8988T (cell line): ENCODE data around the gene RFX4.
"Not testable (repeated sequence)": the region's sequence is repeated elsewhere in the genome, so short reads cannot be mapped to it uniquely, and the experiment has no call there.

Experiments
- DNase-seq: peaks from one replicate; pipeline ENCODE4 v3.0.0; 2011

The RFX4 gene

DNA sequence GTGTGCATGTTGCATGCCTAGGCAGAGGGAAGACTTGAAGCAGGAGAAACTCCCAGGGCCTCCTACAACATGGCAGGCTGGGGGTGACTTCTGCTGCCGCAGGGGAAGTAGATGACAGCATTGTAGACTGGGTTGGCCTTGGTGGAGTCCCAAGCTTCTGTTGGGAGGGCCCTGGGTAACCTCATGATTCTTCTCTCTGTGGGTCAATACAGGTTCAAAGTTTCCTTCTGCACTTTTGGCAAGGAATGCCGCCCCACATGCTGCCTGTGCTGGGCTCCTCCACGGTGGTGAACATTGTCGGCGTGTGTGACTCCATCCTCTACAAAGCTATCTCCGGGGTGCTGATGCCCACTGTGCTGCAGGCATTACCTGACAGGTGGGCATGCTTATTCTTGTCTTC lies 113.3 kb downstream of the RFX4 start:
- DNase-seq = no peak

DNA sequence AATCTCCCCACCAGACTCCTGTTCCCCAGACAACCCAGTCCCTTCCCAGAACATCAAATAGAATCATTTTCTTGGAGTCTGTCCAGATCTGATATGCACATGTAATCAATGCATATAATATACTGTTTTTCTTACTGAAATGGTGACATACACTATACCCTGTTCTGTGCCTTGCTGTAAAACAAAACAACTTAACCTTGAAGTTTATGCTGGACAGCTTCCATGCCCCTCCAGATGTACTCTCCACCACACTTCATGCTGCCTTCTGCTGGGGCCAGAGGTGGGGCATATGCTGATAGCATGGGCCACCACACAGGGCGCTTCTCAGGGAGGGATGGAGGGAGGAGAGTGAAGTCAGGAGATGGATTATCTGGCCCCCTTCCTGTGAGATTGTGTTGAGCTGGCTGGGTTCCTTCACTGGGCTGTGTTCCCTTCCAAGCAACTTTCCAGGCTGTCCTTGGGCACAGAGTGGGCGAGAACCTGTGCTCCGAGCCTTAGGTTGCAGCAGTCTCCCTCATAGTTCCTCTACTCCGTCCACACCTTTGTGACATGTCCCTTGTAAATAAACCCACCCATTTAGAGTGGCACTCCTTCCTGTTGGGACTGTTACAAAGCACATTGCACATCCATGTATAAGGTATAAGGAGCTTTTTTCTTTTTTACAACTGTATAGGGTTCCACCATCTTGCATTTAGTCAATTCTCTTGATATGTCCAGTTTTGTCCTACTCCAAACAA lies 114.0 kb downstream of the RFX4 start:
- no peak for DNase-seq

DNA sequence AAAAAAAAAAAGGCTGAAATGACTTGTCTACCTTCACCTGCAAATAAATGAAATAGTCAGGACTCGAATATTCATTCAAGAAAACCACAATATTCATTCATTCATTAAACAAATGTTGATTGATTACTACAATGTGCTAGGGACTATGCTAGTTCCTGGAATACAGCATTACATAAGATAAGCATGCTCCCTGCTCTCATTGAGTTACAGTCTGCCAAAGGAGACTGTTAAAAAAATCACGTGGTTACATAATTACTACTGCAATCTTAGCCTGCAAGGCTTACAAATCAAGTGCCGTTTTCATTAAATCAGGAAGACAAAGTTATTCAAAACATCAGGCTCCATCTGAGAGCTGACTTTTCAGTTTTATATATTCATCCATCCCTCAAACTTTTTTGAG lies 121.3 kb downstream of the RFX4 start:
- no peak for DNase-seq

DNA sequence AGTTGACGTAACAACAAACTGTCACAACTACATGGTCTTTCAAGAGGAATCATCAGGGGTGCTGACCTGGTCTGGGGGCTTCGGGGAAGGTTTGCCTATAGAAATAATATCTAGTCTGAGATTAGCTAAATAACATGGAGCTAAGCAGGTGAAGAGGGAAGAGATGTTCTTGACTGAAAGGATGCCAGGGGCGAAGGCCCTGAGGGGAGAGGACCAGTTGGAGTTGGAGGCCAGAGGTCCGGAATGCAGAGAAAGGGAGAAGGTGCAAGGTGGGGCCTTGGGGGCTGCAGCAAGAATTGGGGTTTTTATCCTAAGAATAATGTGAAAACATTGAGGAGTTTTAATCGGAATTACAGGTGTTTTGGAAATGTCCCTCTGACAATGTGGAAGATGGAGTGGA lies 123.2 kb downstream of the RFX4 start:
- DNase-seq = no peak

DNA sequence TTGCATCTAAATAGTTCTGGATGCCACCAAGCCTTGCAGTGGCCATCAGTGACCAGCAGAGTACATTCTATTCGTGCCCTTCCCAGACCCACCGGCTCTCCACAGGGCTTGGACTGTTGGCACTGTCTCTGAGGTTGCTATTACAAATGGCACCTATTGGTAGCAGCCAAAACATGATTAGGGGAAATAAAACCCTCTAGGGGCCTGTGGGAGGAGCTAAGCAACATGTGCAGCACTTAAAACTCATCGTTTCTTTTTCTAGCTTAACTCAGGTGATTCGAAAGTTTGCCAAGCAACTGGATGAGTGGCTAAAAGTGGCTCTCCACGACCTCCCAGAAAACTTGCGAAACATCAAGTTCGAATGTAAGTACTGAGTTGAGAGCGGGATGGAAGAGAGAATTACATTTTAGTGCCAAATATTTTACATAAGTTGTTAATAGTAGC lies 126.3 kb downstream of the RFX4 start:
- DNase-seq = no peak

DNA sequence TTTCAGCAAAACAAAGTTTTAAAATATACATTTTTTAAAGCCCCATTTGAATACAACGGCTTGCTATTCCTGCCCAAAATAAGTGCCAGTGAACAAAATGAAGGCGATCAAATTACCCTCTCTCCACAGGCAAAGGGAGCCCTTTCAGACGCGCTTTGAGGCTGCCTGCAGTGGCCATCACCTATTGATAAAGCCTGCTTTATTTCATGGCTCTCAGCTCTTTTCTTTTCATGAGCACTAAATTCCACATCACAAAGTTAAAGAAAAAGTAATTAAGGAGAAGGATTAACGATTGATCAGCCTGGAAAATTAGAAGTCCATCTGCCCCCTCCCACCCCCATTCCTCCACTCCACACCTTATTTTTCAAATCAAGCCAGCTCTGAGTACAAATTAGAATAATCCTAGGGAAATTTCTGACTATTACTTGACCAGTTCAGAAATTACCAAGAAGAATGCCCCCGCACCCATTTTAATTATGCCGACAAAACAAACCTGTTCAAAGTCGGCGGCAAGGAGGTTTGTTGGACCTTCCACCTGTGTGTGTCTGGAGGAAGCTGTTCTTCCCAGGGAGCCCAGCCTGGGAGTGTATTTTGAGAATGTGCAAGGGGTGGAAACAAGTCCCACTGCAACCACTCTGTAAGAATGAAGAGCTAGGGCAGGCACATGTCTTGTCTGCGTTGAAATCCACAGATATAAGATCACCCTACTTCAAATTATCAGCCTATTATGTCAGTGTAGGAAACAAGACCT lies 127.5 kb downstream of the RFX4 start:
- no peak for DNase-seq

DNA sequence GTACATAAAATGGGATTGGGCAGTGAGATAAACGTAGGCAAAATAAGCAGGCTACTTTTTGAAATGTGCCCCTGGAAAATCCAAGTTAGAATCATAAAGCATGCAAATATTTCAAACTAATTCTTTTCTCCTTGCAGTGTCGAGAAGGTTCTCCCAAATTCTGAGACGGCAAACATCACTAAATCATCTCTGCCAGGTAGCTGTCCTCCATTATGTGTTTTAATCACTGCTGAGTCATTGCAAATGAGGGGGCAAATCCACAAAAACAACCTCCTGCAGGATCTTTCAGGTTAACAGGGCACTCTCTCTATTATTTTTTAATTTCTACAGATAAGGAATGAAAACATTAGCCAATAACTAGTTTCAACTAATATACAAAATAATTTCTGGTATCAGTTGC lies 128.5 kb downstream of the RFX4 start:
- DNase-seq = no peak

DNA sequence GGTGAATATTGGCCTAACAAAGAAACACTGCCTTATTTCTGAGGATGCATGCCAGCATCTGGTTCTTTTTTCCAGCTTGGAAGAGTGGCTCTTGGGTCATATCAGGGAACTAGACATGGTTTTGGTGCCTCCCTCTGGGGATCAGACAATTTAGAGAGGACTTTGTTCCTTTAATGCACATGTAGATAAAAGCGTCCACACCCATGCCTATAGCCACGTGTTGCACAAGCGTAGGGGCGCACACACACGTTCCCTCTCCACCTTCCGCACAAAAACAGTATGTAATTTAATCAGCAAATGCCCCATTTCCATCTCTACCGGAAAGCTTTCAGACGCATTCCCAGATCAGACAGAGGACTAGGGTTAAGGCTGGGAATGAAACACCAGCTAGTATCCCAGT lies 130.0 kb downstream of the RFX4 start:
- DNase-seq = no peak

DNA sequence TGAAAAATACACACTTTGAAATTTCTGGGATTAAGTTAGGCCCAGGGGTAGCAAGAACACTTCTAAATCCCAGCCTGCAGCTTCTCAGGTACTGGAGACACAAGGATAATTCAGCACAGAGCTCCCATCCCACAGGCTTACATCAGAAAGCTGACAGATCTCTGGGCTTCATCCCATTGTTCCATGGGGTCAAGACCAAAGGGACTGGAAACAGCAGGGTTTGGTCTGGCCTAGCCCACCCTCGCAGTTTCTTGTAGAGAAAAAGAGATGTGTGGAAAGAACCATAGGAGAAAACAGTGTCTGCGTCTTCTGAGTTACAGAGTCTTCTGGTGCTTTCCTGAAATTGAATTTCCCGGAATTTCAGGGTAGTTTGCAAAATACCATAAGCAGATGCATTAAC lies 132.1 kb downstream of the RFX4 start:
- DNase-seq = no peak

DNA sequence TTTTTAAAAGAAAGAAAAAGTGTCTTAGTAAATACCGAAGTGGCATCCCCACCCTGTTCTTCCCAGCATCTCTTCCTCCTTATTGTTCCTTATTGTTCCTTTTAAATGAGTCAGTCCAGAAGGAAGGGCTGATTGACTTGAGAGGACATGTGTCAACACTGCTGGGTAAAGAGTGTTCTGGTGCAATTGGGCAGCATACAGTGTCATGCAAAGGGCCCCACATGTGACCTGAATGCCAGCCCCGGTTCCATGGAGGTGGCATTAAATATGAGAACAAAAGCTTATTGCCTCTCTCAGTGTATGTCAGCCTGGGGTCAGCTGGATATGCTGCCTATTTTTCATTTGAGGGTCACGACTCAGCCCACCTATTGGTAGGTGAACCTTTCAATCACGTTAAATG lies 132.8 kb downstream of the RFX4 start:
- no peak for DNase-seq

DNA sequence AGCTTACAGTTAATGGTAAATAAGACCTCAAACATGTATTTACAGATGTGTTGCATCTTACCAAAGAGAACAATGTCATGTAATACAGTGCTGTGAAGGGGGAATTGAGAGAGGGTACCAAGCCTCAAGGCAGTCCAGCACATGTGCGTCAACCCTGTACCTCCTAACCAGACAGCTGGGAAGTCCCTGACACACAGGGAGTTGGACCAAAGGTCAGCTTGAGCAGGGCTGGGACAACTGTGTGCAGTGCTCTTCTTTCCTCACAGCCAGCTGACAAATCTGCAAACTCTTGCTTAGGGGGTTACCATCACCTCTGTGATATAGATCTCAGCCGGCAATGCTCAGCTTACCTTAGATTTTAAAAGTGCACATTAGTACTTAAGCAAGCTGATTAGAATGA lies 134.9 kb downstream of the RFX4 start:
- no peak for DNase-seq

DNA sequence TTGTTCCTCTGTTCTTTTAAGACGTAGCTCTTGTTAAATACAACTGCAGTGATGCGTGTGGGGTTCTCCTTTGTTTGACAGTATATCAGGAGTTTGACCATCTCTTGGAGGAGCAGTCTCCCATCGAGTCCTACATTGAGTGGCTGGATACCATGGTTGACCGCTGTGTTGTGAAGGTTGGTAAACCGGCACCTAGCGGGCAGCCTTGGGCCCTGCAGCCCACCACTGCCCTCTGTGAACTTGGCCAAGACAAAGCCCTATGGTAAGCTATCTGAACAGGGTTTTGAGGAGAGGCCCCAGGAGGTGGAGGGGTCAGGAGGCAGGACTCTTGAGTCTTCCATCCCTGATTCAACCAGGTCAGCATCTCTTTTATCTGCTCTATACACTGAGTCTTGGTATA lies 137.1 kb downstream of the RFX4 start:
- DNase-seq = no peak

DNA sequence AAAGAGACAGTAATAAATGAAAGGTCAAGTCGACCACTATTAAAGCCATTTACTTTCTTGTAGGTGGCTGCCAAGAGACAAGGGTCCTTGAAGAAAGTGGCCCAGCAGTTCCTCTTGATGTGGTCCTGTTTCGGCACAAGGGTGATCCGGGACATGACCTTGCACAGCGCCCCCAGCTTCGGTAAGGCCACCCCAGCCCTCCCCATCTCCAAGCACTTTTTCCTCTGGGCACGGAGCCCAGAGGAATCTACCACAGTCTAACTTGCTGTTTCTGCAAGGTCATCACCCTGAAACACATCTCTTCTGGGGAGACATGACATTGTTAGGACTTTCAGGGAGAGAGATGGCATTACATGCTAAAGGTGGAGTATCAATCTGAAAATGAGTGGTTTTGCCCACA lies 137.9 kb downstream of the RFX4 start:
- DNase-seq = no peak

DNA sequence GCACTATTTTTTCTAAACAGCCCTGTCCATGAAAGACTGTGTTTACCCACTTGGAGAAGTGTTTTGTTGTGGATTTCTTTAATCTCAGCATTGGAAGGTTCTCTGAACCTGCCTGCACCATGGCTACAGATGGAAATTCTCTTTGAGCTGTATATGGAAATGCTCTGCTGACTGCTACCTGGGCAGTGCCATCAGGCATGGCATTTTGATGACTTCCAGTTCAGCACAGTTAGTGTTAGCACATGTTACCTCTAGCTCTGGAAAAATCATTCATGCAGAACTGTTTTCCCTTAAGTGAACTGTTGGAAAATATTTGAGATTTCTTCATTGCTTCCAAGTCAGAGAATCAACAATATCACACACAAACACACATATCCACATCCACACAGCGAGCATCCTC lies 139.1 kb downstream of the RFX4 start:
- DNase-seq = no peak

DNA sequence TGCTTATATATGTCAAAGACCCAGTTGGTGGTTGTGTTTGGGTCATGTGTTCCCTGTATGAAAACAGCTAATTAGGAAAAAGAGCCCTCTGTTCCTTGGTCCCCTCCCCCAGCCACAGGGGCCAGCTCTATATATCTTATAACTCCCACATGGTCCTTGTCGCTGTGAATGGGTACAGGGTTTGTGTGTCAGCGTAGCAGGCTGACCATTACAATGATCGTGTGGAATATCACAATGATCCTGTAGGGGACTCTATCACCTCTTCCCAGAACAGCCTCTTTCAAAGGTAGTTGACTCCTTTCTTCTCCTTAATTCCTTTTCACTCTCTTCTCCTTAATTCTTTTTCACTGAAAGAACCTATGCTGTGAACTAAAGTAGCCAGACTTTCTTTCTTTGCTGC lies 140.0 kb downstream of the RFX4 start:
- DNase-seq = no peak

DNA sequence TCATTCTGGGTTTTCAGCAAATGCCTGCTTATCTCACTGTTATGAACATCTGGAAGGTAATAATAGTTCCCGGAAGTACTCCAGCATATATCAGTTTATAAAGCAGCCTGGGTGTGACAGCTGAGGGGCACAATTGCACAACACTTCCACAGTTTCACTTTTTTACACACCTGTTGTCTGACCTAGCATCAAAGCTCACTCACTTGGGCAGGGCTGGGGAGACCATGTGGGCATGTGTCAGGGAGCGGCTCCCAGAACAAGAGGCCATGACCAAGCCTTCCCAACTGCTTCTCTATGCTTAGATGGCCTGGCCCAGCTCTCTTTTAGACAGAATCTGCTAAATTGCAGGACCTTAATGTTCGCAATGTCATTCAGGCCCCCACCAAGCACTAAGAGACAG lies 140.6 kb downstream of the RFX4 start:
- no peak for DNase-seq

DNA sequence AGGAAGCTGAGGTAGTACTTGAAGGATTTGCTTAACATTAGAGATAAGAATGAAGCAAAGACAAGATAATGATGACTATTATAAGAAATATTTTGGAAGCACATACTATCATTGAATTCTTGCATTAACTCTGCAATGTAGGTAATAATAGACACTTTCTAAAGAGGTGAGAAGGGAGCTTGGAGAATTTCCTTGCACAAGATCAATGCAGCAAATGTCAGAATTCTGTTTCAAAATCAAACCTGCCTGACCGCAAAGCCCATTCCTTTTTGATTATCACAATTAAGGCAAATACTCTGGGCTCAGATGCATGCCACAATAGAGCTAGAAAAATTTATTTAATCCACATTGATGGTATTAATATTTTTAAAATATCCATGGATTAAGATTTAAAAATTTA lies 141.3 kb downstream of the RFX4 start:
- no peak for DNase-seq

DNA sequence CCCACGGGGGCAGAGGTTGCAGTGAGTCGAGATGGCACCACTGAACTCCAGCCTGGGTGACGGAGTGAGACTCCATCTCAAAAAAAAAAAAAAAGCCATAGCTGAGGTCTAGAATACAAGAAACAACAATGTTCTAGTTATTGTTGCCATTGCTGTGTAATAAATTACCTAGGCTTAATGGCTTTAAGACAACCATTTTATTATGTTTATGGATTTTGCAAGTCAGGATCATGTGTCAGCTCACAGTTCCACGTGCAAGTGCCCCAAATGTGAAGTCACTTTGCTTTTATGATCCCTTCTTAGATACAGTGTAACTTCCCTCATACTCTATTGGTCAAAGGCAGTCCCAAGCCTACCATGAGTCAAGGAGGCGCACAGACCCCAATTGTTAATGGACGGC lies 142.1 kb downstream of the RFX4 start:
- no peak for DNase-seq

DNA sequence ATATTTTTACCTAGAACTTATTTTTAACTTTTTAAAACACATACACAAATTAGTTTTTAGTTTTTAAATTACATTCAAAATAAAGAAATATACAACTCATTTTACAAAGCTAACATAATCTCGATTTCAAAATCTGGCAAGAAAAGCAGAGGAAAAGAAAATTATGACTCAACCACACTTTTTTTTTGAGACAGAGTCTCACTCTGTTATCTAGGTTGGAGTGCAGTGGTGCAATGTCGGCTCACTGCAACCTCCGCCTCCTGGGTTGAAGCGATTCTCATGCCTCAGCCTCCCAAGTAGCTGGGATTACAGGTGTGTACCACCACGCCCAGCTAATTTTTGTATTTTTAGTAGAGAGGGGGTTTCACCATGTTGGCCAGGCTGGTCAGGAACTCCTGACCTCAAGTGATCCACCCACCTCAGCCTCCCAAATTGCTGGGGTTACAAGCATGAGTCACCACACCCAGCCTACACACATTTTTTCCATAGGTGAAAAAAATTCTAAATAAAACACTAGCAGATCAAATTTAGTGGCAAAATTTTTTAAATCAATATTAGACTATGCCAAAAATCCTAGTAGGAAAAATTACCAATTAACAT lies 143.9 kb downstream of the RFX4 start:
- not testable (repeated sequence) for DNase-seq

DNA sequence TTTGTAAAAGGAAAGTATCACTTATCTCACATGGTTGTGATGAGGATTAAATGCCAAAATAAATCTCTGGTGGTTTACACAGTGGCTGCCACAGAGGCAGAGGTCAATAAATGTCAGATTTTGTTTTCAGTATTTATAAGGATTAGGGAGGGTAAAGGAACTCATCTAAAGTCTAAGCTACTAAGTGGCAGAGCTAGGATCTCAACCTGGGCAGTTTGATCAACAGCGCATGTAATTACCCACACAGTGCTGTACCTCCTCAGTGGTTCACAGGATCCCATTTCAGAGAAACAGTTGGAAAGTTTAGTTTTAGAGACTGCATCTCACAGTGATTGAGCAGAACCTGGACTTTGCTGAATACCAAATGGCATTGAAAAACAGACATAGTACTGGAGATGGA lies 146.8 kb downstream of the RFX4 start:
- no peak for DNase-seq

DNA sequence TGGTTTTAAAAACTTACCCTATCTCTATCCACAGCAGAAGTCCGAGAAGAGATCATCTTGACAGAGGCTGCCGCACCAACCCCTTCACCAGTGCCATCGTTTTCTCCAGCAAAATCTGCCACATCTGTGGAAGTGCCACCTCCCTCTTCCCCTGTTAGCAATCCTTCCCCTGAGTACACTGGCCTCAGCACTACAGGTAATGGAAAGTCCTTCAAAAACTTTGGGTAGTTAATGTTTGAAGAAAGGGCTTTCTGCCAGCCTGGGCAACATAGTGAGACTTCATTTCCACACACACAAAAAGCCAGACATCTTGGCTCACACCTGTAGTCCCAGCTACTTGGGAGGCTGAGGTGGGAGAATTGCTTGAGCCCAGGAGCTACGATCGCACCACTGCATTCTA lies 150.1 kb downstream of the RFX4 start:
- no peak for DNase-seq

DNA sequence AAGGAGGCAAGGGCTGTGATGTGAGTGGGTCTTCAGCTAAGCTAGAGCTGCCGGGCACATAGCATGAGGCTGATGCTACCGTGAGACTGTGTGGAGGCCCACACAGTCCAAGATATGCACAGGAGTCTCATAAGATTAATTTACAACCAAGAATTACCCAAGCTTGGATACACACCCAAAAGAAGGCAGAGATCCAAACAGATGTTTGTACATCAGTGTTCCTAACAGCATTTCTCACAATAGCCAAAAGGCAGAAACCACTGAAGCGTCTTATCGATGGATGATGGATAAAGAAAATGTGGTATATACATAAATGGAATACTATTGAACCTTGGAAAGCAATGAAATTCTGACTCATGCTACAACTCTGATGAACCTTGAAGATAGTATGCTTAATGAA lies 150.9 kb downstream of the RFX4 start:
- DNase-seq = no peak

DNA sequence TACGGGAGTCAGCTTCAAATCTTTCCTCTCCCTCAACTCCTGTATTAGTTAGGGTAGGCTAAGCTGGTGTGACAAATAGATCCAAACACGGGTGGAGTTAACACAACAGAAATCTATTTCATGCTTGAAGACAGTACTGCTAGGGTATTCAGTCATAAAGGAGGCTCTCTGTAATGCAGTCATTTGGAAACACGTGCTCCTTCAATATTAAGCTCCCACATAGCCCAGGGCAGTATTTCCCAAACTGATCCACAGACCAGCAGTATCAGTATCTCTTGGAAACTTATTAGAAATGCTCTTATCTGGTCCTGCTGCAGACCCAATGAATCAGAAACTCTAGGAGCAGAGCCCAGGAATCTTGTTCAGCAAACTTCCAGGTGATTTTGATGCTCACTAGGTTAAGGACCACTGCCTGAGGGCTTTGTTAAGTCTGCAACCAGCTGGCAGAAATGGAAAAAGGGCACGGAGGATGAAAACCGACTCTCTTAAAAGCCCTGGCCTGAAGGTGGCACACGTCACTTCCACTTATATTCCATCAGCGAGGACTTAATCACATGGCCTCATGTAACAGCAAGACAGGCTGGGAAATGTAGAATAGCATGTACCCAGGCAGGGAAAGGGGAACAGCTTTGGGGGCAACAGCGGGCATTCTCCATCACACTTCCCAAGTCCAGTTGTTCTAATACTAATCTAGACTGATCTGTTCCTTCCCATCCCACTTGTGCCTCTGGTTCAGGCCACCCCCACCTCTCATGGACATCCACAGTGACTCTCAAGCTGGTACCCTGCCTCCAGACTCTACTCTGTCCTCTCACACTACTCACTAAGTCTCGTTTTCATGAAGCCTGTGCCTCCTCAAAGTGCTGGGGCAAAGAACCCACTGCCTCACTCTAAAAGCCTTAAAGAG lies 153.5 kb downstream of the RFX4 start:
- DNase-seq = no peak
